HG03439 (cell line): Measurements from ENCODE around the gene VHLL.
"Not testable (repeated sequence)": the region's sequence is repeated elsewhere in the genome, so short reads cannot be mapped to it uniquely, and the experiment has no call there.

Source experiments
- ATAC-seq: cut with Tn5 transposase; IDR thresholded peaks from one replicate; pipeline ENCODE4 v1.9.1; 2021; ENCODE audit warnings: mild to moderate bottlenecking, moderate library complexity; ENCODE audit not compliant: unreplicated experiment

The VHLL gene

GRCh38 chr1:156298852-156299357 lies at the start of gene VHLL:
Gene VHLL (minus strand): TSS chr1:156299307. CDS start chr1:156299189, 118 bp downstream.
- no peak for ATAC-seq

GRCh38 chr1:156347331-156347730 lies 48.2 kb upstream of the VHLL start:
- no peak for ATAC-seq

GRCh38 chr1:156346636-156347035 lies 47.5 kb upstream of the VHLL start:
- ATAC-seq = no peak

- ATAC-seq = not testable (repeated sequence)
These were observed 46.9 kb upstream of the VHLL start for GRCh38 chr1:156346035-156346434.

GRCh38 chr1:156344409-156344808 lies 45.3 kb upstream of the VHLL start:
- ATAC-seq = no peak

GRCh38 chr1:156342166-156342955 lies 43.3 kb upstream of the VHLL start:
- ATAC-seq = no peak

GRCh38 chr1:156338180-156338976 lies 39.3 kb upstream of the VHLL start, which contains the start of the genes CCT3 and TSACC:
Gene CCT3 (minus strand): TSS chr1:156338292. CDS start chr1:156338184, 108 bp downstream.
Gene TSACC (plus strand): TSS chr1:156338526. CDS start chr1:156339758, 1,232 bp downstream.
- peak; percentile 96 for ATAC-seq

GRCh38 chr1:156337888-156338179 lies 38.7 kb upstream of the VHLL start:
- ATAC-seq = no peak

GRCh38 chr1:156337052-156337887 lies 38.2 kb upstream of the VHLL start:
- no peak for ATAC-seq

- ATAC-seq = no peak
These were observed 37.1 kb upstream of the VHLL start for GRCh38 chr1:156336242-156336641.

GRCh38 chr1:156323179-156323578 lies 24.1 kb upstream of the VHLL start:
- not testable (repeated sequence) for ATAC-seq

GRCh38 chr1:156320560-156320959 lies 21.5 kb upstream of the VHLL start:
- ATAC-seq = no peak

GRCh38 chr1:156319664-156320063 lies 20.6 kb upstream of the VHLL start:
- no peak for ATAC-seq

GRCh38 chr1:156316909-156317308 lies 17.8 kb upstream of the VHLL start:
- ATAC-seq = no peak

GRCh38 chr1:156310962-156311361 lies 11.9 kb upstream of the VHLL start:
- ATAC-seq = no peak

GRCh38 chr1:156308078-156308477 lies 9.0 kb upstream of the VHLL start:
- ATAC-seq = no peak

GRCh38 chr1:156305215-156305614 lies 6.1 kb upstream of the VHLL start:
- no peak for ATAC-seq

- no peak for ATAC-seq
These were observed 4.1 kb upstream of the VHLL start for GRCh38 chr1:156303241-156303640.

GRCh38 chr1:156295391-156295947 lies 3.6 kb downstream of the VHLL start, which contains the start of gene GLMP:
Gene GLMP (minus strand): TSS chr1:156295679. CDS start chr1:156295645, 34 bp downstream.
- no peak for ATAC-seq

GRCh38 chr1:156293895-156294294 lies 5.2 kb downstream of the VHLL start:
- ATAC-seq = no peak

GRCh38 chr1:156293098-156293434 lies 6.0 kb downstream of the VHLL start:
- no peak for ATAC-seq
